ENCODE data around the gene FRMPD1. TPM values are rescaled to one million over a fixed set of nuclear protein-coding genes. Genes with fewer than 3 reads are reported as not detected.

FRMPD1 gene
- total and polyA plus RNA-seq, 7 donors: 0.16 to 0.71 (median 0.28) TPM; not detected in 2

DNA sequence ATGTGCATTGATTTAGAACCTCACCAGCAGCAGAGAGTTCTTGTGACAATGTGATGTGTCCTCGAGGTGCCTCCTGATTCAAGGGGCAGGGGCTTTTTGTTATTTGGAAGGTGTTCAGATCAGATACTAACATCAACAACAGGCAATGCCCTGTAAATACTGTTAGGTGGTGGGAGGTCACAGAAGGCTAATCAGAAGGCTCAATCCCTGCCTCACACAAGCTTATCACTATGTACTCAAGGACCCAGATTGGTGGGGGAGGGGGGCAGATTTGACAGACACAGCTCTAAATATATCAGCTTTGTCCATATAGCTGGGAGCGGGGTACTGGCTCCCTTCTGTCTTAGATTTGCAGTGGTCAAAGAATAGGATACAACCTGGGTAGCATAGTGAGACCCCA lies 2.6 kb downstream of the FRMPD1 start:
- Histone ChIP-seq H3K9me3 (no peaks in the 10 kb centered on the region), H3K4me3 (no peak overlapping the region), H3K27ac (no peak overlapping the region), H3K36me3 (no peaks in the 10 kb centered on the region), H3K27me3 (peaks cover 0 to 45% (median 20%) of the 10 kb centered on the region in 3 donors), H3K4me1 (peaks cover 0 to 12% (median 8%) of the 10 kb centered on the region in 4 donors)
- DNase-seq: no peak
- intact Hi-C loops (cut with DNase I): loop anchor here (5.0 kb wide), 3 partner anchors 36 to 166 kb away; partner anchors contain the start of gene POLR1E
- WGBS, 2 donors: 80 to 83% methylated on average over 2 of the region's 2 CpGs
- TF ChIP-seq, protein P1, sequence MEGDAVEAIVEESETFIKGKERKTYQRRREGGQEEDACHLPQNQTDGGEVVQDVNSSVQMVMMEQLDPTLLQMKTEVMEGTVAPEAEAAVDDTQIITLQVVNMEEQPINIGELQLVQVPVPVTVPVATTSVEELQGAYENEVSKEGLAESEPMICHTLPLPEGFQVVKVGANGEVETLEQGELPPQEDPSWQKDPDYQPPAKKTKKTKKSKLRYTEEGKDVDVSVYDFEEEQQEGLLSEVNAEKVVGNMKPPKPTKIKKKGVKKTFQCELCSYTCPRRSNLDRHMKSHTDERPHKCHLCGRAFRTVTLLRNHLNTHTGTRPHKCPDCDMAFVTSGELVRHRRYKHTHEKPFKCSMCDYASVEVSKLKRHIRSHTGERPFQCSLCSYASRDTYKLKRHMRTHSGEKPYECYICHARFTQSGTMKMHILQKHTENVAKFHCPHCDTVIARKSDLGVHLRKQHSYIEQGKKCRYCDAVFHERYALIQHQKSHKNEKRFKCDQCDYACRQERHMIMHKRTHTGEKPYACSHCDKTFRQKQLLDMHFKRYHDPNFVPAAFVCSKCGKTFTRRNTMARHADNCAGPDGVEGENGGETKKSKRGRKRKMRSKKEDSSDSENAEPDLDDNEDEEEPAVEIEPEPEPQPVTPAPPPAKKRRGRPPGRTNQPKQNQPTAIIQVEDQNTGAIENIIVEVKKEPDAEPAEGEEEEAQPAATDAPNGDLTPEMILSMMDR (IDR thresholded peaks at IDR 0.05): no peak
- TF ChIP-seq POLR2A (IDR thresholded peaks at IDR 0.05): no peak
- TF ChIP-seq EP300 (IDR thresholded peaks at IDR 0.05): no peak
- no peak for TF ChIP-seq POLR2AphosphoS5 (IDR thresholded peaks at IDR 0.05)

DNA sequence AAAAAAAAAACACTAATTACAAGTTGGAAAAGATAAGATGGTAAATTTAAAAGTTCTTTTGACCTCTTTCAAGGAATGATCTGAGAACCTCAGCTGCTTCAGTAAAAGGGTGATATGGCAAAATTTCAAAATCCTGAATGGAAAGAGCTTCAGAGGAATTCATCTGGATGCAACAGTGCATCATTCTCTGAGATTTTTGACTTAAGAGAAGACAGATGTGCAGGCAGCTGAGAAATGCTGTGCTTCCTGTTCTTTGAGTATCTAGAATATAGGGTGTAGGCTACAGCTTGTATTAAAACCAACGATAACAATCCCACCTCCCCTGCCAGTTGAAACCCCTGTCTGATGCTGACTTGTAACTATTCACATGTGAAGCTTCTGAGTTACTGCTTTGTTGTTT lies 6.2 kb downstream of the FRMPD1 start:
- Histone ChIP-seq H3K27me3 (peaks cover 0 to 41% (median 20%) of the 10 kb centered on the region in 3 donors), H3K4me3 (no peak overlapping the region), H3K9me3 (no peaks in the 10 kb centered on the region), H3K4me1 (peaks cover 0 to under 1% (median 0%) of the 10 kb centered on the region in 4 donors), H3K36me3 (no peaks in the 10 kb centered on the region), H3K27ac (no peak overlapping the region)
- intact Hi-C loops (cut with DNase I): no loop called here
- no peak for DNase-seq
- TF ChIP-seq POLR2A (IDR thresholded peaks at IDR 0.05) (no peak), POLR2AphosphoS5 (IDR thresholded peaks at IDR 0.05) (no peak), EP300 (IDR thresholded peaks at IDR 0.05) (no peak)
- TF ChIP-seq, protein P1 (IDR thresholded peaks at IDR 0.05): no peak
- 60 to 69% methylated on average over 1 of the region's 1 CpG for WGBS, 2 donors

DNA sequence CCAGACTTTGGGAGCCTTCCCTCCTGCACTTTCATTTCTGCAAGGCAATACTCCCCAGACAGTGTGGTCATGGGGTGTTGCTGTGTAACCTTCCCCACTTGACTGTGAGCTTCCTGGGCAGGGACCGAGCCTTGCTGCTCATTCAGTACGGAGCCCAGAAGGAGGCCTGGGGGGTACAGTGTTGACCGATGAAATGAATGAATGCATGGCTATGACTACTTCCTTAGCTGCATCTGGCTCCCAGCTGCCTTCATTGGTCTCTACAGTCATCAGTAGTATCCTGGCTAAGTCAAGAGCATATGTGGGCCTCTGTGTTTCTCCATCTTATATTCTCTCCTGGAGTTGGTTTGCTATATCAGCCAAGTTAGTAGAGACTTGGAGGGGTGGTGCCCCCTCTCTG lies 9.9 kb downstream of the FRMPD1 start:
- no peaks in the 10 kb centered on the region for H3K36me3 ChIP-seq
- no peak for DNase-seq
- H3K4me1 ChIP-seq: no peaks in the 10 kb centered on the region
- 77 to 95% methylated on average over 3 of the region's 3 CpGs for WGBS, 2 donors
- H3K4me3 ChIP-seq: no peak overlapping the region
- no peak overlapping the region for H3K27ac ChIP-seq
- H3K9me3 ChIP-seq: no peaks in the 10 kb centered on the region
- TF ChIP-seq POLR2AphosphoS5 (IDR thresholded peaks at IDR 0.05): no peak
- TF ChIP-seq EP300 (IDR thresholded peaks at IDR 0.05): no peak
- TF ChIP-seq POLR2A (IDR thresholded peaks at IDR 0.05): no peak
- TF ChIP-seq, protein P1 (IDR thresholded peaks at IDR 0.05): no peak
- peaks cover 0 to 11% (median 0%) of the 10 kb centered on the region in 3 donors for H3K27me3 ChIP-seq
- intact Hi-C loops (cut with DNase I): no loop called here

DNA sequence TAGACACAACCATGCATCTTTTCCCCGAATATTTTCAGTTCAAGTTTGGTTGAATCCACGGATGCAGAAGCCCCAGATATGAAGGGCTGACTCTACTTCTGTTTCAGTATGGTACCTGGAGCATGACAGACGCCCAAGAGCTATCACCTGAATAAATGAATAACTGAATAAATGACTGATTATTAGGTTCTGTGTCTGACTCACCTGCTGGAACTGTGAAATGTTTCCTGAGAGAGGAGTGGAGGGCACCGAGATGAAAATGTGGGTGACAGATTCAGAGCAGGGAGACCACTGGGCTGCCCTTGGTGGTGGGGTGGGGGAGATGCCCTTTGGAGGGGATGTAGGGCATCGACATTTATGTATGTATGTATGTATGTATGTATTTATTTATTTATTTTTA lies 13.2 kb downstream of the FRMPD1 start:
- WGBS, 2 donors: 78 to 83% methylated on average over 5 of the region's 5 CpGs
- Histone ChIP-seq H3K4me3 (no peak overlapping the region), H3K36me3 (no peaks in the 10 kb centered on the region), H3K27ac (no peak overlapping the region), H3K4me1 (no peaks in the 10 kb centered on the region), H3K9me3 (no peaks in the 10 kb centered on the region), H3K27me3 (peaks cover 0 to 3% (median 0%) of the 10 kb centered on the region in 3 donors)
- intact Hi-C loops (cut with DNase I): no loop called here
- TF ChIP-seq POLR2A (IDR thresholded peaks at IDR 0.05) (no peak), POLR2AphosphoS5 (IDR thresholded peaks at IDR 0.05) (no peak), EP300 (IDR thresholded peaks at IDR 0.05) (no peak)
- TF ChIP-seq, protein P1 (IDR thresholded peaks at IDR 0.05): no peak
- DNase-seq: no peak

DNA sequence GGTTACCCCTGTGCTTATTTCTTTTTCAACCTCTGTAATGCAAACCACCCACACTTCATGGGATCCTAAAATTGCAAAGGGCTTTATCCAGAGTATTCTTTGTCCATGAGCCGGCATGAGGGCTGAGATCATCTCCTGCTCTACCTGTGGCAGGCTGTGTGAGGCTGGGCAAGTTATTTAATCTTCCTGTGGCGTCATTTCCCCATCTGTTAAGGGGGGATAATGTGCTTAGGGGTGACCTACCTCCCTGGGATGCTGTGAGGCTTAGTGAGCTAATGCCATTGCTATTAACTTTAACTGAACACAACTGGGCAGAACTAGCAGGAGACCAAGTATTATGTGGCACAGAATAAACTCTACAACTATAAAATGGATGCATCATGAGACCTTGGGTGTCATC lies 17.0 kb downstream of the FRMPD1 start:
- WGBS, 2 donors: 77 to 80% methylated on average over 2 of the region's 2 CpGs
- intact Hi-C loops (cut with DNase I): no loop called here
- H3K4me1 ChIP-seq: no peaks in the 10 kb centered on the region
- no peaks in the 10 kb centered on the region for H3K9me3 ChIP-seq
- no peak overlapping the region for H3K4me3 ChIP-seq
- no peak overlapping the region for H3K27ac ChIP-seq
- peaks cover 0 to 9% (median 0%) of the 10 kb centered on the region in 3 donors for H3K27me3 ChIP-seq
- TF ChIP-seq, protein P1 (IDR thresholded peaks at IDR 0.05): no peak
- TF ChIP-seq POLR2AphosphoS5 (IDR thresholded peaks at IDR 0.05) (no peak), POLR2A (IDR thresholded peaks at IDR 0.05) (no peak), EP300 (IDR thresholded peaks at IDR 0.05) (no peak)
- no peaks in the 10 kb centered on the region for H3K36me3 ChIP-seq
- no peak for DNase-seq
